Retinal pigment epithelial cell (primary cell): ENCODE results near the gene DIP2C.
"Not testable (repeated sequence)": the region's sequence is repeated elsewhere in the genome, so short reads cannot be mapped to it uniquely, and the experiment has no call there.

Experiments used
- DNase-seq: peaks from one replicate; pipeline ENCODE4 v3.0.0-alpha.2; 2010; ENCODE audit warnings: low read depth
- H3K4me3 ChIP-seq: 2 replicates; pipeline ENCODE4 v1.5.1; 2011; ENCODE audit warnings: mild to moderate bottlenecking, low read length, control low read depth, moderate library complexity
- CTCF ChIP-seq: conservative IDR thresholded peaks from 2 replicates; pipeline ENCODE4 v1.5.1; 2011; ENCODE audit warnings: low read depth, low read length, control low read depth, inconsistent platforms

The DIP2C gene

GRCh38 chr10:324593-324992 lies 364.9 kb downstream of the DIP2C start:
- no peak for TF ChIP-seq CTCF
- no peak for DNase-seq
- H3K4me3 ChIP-seq: no peak overlapping the region

GRCh38 chr10:323651-324293 lies 365.7 kb downstream of the DIP2C start:
- no peak for TF ChIP-seq CTCF
- H3K4me3 ChIP-seq: no peak overlapping the region
- DNase-seq: peak; percentile 78

GRCh38 chr10:323046-323445 lies 366.4 kb downstream of the DIP2C start:
- not testable (repeated sequence) for DNase-seq, H3K4me3 ChIP-seq

- no peak for TF ChIP-seq CTCF
- DNase-seq: no peak
- H3K4me3 ChIP-seq: no peak overlapping the region
Measured at GRCh38 chr10:320771-321170, 368.7 kb downstream of the DIP2C start.

GRCh38 chr10:317926-318325 lies 371.5 kb downstream of the DIP2C start:
- DNase-seq: no peak
- TF ChIP-seq CTCF: no peak

GRCh38 chr10:317271-317769 lies 372.1 kb downstream of the DIP2C start:
- H3K4me3 ChIP-seq: no peak overlapping the region
- no peak for TF ChIP-seq CTCF
- DNase-seq: no peak

More at GRCh38 chr10:317926-318325, 371.5 kb downstream of the DIP2C start:
- H3K4me3 ChIP-seq: no peak overlapping the region

GRCh38 chr10:316390-316789 lies 373.1 kb downstream of the DIP2C start:
- no peak for DNase-seq
- no peak overlapping the region for H3K4me3 ChIP-seq
- no peak for TF ChIP-seq CTCF
